Bronchial epithelial cell (primary cell): ENCODE measurements around the gene PPFIA3. TPM values are rescaled to one million over a fixed set of nuclear protein-coding genes. Genes with fewer than 3 reads are reported as not detected.
"Not testable (repeated sequence)": the region's sequence is repeated elsewhere in the genome, so short reads cannot be mapped to it uniquely, and the experiment has no call there.

Experiments used
- DNase-seq: peaks from one replicate; pipeline ENCODE4 v3.0.0-alpha.2; 2010; ENCODE audit warnings: low read depth
- FAIRE-seq: peaks from 2 replicates; lab custom pipeline; 2011; peaks lifted over from hg19 to GRCh38; lab: Jason Lieb, UNC
- H3K27me3 ChIP-seq: 2 replicates; pipeline ENCODE4 v1.5.1; 2011; ENCODE audit warnings: low read length; ENCODE audit not compliant: control insufficient read depth, insufficient read depth
- H3K36me3 ChIP-seq: 2 replicates; pipeline ENCODE4 v1.5.1; 2011; ENCODE audit warnings: low read length; ENCODE audit not compliant: control insufficient read depth, insufficient read depth
- H3K4me3 ChIP-seq: 2 replicates; pipeline ENCODE4 v1.5.1; 2011; ENCODE audit warnings: mild to moderate bottlenecking, low read depth, low read length, control low read depth
- CTCF ChIP-seq: IDR thresholded peaks from 2 replicates; pipeline ENCODE4 v1.5.1; 2011; ENCODE audit warnings: mild to moderate bottlenecking, moderate library complexity, low read length, control low read depth, inconsistent platforms; ENCODE audit not compliant: insufficient read depth, severe bottlenecking
- total RNA-seq: library from RNA; depleted of rRNA; stranded (reverse); fragments of >200 nt; gene quantifications from 2 replicates; pipeline ENCODE4 v1.2.1, GENCODE V29; 2014

The PPFIA3 gene
- total RNA-seq, 1 donor from 2014 or later, result 1.3 TPM

GRCh38 chr19:49141352-49141751, 22.0 kb downstream of the PPFIA3 start:
- FAIRE-seq (no peak), DNase-seq (no peak)
- no peak overlapping the region for H3K4me3 ChIP-seq
- TF ChIP-seq CTCF, result no peak
- H3K36me3 ChIP-seq, result no peaks in the 10 kb centered on the region
- no peaks in the 10 kb centered on the region for H3K27me3 ChIP-seq

- no peak for TF ChIP-seq CTCF
- DNase-seq (peak; percentile 84), FAIRE-seq (no peak)
- Histone ChIP-seq H3K36me3 (no peaks in the 10 kb centered on the region), H3K27me3 (no peaks in the 10 kb centered on the region), H3K4me3 (peak overlapping the region; percentile 41)
Measured at GRCh38 chr19:49142866-49143335, 23.6 kb downstream of the PPFIA3 start.

- Histone ChIP-seq H3K27me3 (no peaks in the 10 kb centered on the region), H3K36me3 (no peaks in the 10 kb centered on the region), H3K4me3 (no peak overlapping the region)
- TF ChIP-seq CTCF, result peak; percentile 90
- FAIRE-seq, result no peak
- DNase-seq, result no peak
Measured at GRCh38 chr19:49145573-49146407, 26.4 kb downstream of the PPFIA3 start.

- H3K4me3 ChIP-seq, FAIRE-seq, H3K36me3 ChIP-seq, H3K27me3 ChIP-seq, DNase-seq: not testable (repeated sequence)
Measured at GRCh38 chr19:49146408-49146770, 27.0 kb downstream of the PPFIA3 start.

GRCh38 chr19:49148044-49148682, 28.8 kb downstream of the PPFIA3 start:
- no peak for FAIRE-seq
- H3K36me3 ChIP-seq, result no peaks in the 10 kb centered on the region
- no peak for TF ChIP-seq CTCF
- H3K4me3 ChIP-seq, result no peak overlapping the region
- no peak for DNase-seq
- H3K27me3 ChIP-seq, result no peaks in the 10 kb centered on the region
